ENCODE data around the gene SNED1.
"Not testable (repeated sequence)": the region's sequence is repeated elsewhere in the genome, so short reads cannot be mapped to it uniquely, and the experiment has no call there.

The SNED1 gene

DNA sequence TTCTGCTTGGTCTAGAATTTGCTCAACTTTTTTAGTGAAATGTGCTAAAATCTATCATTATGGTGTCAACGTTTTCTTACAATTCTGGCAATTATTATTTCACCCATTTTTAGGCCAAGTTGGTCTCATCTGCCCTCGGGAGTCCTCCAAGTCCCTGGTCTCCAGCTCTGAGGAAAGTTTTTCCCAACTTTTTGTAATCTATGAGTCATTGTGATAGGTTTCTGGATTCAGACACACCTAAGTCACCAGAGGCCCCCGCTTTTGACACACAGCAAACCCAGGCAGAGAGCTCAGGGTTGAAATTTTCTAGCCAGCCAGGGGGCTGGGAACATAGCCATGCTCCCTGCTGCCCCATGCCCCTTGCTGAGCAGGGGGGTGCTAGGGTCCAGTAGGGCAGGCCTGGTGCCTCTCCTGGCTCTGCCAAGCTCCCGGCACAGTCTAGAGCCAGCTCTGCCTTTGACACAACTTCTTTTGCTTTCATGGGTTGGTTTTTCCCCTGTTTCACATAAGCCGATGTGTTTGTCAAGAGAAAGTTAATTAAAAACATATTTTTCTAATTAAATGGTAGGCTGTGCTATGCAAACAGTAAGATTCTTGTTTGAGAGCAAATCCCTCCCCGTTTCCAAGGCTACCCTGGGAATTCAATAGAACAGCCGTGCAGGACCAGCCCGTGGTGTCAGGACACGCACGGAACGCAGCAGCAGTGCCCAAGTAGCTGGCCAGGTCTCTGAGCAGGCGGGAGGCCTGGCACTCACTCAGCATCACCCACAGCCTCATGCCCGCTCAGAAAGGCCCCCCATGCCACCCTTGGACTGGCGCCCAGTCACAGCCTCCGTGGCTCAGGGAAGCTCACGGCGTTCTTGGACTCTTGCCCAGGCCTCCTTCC is 25.5 kb upstream of the SNED1 start:
- peak; percentile 85 for DNase-seq (ENCODE audit: low spot score)

DNA sequence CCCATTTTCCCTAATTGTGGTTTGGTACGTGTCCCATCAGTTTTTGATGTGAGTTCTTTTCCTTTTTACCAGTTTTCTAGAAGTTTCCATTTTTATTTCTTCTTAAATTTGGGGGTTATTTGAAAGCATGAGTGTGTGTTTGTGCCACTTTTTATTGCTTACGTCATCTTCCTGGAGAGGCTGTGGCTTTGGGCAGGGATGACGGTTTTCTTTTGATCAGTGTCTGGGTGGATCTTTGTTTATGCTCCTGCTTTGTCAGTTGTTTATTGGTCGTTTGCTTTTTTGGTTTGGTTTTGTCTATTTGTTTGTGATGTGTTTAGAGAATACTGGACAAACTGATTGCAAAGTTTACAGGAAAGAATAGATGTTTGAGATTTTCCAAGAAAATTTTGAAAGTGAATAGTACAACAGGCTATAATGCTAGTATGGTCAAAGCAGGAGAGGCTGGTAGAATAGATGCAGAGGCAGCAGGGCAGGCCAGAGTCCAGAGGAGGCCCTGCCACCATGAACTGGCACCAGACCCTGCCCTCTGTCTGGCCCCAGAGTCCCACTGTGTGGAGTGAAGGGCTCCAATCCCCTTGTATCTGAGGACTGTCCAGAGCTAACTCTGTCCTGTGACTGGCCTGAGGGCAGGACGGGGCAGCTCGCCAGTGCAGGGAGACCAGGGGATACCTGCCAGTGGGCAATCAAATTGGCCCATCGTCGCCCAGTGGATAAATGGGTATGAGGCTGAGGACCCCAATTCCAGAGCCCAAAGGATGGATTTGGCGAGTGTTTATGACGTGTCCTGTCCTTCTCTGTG is 23.4 kb upstream of the SNED1 start:
- DNase-seq (ENCODE audit: low spot score), result peak; percentile 57

DNA sequence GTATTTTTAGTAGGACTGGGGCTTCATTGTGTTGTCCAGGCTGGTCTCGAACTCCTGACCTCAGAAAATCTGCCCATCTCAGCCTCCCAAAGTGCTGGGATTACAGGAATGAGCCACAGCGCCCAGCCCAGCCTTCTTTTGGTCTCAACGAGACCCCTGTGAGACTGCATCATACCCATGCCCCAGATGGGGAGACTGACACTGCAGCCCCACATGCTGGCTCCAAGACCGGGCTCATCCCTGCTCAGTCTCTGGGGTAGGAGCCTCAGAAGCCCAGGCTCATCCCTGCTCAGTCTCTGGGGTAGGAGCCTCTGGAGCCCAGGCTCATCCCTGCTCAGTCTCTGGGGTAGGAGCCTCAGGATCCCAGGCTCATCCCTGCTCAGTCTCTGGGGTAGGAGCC is 22.5 kb upstream of the SNED1 start:
- DNase-seq (ENCODE audit: low spot score), result not testable (repeated sequence)

DNA sequence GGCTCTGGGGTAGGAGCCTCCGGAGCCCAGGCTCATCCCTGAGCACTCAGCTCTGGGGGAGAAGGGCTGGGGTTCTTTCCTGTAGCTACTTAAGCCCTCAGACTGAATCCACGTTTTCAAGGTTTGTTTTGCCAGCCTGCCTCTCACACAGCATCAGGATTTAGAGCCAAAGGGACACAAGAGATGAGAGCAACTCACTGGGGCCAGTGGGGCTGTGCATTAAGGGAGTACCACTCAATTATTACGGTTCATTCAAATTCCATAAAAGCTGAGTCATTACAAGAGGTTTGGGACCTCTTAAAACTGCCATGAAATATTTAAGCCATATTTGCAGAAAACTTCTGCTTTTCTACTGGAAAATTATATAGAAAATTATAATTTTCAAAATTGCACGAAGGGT is 17.1 kb upstream of the SNED1 start:
- DNase-seq (ENCODE audit: low spot score), result peak; percentile 58

DNA sequence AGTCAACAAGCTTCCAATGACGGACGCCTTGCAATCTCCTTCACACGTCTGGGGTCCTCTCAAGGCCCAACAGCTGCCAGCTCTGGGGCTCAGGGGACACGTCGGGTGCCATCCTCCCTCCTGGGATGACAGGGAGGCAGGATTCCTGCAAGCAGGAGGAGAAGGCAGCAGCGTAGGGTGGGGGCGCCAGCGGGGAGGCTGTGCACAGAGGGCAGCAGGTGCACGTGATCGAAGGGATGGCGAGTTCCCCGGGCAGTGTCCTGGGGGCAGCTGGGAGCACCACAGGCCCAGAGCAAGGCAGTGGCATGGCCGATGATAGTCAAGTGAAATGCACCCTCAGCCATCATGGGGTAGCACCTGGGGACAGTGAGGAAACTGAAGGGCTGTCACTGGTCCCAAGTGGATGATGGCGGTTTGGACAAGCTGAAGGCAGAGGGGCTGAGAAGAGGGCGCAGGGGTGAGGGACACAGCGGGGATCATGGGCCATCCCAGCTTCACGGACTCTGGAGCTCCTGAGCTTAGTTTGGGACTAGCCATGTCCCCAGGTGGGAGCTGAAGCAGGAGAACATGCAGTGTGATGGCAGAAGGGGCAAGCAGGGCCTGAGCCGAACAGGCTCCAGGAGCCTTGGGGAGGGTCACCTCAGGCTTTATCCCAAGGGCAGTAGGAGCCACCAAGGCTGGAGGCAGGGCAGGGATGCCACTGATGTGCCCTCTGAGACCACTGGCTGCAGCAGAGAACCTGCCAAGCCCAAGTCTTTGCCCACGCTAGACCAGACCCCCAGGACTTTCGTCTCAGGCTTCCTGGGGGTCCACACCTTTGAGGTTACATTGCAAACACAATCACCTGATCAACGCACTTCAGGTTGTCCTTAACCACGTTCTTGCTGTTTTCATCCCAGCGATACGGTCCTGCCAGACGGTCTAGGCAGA is 16.3 kb upstream of the SNED1 start:
- no peak for DNase-seq (ENCODE audit: low spot score)

DNA sequence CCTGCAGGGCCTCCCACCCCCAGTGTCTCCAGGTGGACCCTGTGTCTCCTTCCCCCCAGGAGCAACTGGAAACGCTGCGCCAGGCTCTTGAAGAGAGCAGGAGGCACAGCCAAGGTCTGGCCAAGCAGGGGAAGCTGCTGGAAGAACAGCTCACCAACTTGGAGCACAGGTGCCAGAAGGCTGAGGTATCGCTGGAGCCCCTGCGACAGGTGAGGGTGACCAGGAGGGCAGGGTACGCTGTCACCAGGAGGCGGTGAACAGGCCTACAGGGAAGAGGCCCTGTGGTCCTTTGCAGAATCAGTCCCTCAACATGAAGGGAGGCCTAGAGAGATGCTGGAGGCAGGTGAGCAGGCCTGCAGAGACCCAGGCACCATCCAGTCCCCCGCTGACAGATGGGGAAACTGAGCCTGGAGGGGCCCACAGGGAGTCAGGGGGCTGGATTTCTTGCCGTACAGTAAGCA is 15.6 kb upstream of the SNED1 start:
- DNase-seq (ENCODE audit: low spot score), result no peak

DNA sequence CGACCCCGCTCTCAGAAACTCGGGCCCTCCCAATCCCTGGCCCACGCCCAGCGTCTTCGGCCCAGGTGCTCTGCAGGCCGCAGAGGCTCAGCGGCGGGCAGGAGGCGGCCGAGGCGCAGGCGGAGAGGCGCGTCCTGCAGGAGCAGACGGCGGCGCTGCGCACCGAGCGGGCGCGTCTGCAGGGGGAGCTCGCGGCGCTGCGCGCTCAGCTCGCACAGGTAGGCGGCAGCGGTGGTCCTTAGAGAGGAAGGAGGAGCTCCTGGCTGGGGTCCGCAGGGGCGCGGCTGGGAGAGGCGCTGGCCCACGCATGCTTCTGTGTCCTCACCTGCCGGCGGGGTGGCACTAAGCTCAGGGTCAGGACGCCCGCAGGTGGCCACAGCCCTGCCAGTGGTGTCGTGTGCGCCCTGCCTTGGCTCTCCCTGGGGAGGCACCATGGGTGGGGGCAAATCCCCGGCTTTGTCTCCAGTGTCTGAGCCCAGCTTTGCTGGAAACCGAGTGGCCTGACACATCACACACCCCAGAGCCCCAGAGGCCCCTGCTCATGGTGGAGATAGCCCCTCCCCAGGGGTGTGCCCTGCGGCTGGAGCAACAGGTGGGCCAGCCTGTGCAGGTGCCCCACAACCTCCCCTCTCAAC is 14.9 kb upstream of the SNED1 start:
- DNase-seq (ENCODE audit: low spot score), result no peak

DNA sequence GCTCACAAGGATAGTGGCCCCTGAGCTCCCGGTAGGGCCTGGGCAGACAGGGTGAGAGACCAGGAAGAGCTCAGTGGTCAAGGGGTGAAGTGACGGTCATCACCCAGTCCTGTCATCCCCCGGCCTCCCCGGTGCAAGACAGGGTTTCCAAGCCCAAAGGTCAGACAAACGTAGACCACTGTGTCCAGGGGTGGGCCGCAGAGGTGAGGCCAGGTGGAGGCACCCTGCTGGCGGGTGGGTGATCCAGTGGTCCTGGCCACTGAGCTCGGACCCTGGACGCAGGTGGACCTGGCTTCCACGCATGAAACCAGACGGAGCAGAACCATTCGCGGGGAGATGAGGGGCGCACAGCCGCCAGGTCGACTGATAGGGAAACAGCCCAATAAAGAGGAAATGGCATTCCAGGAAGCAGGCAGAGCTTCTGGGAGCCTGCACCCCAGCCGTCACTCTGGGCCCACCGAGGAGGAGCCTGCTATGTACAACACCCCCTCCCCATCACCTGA is 14.4 kb upstream of the SNED1 start:
- no peak for DNase-seq (ENCODE audit: low spot score)

DNA sequence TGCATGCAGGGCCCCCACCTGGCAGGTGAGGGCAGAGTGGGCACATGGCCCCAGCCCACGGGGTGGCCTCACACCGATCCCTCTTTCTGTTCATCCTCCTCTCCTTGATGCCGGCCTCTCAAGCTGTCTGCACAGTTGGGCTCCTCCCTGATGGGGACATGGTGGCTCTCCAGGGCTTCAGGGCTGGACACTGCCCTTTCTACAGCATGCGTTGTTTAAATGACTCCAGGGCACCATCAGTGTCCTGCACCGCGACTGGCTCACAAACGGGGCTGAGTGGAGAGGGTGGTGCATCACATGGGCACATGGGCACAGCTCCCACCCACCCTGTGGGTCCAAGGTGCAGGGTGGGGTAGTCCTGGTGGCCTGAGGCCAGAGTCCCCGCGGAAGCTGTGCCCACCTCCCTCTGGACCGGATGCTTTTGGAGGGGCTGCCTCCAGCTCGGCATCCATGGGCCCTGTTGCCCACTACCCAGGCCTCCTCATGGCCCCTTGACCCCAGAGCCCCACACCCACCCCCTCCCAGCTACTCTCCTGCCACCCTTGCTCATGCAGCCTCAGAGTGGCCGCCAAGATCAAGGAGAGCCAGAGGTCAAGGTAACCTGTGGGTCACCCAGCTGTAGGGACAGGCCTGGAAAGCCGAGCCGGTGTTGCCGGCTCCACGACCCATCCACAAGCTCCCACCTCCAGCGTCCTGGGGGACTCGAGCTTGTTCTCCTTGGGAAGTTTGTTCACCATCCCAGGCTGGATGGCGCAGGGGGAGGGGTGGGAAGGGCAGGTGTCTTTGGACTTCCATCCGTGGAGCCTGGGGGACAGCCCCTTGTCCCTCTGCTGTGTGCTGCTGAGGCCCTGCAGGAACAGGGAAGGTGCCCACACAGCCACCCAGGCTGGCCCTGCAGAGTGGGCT is 12.3 kb upstream of the SNED1 start:
- no peak for DNase-seq (ENCODE audit: low spot score)

DNA sequence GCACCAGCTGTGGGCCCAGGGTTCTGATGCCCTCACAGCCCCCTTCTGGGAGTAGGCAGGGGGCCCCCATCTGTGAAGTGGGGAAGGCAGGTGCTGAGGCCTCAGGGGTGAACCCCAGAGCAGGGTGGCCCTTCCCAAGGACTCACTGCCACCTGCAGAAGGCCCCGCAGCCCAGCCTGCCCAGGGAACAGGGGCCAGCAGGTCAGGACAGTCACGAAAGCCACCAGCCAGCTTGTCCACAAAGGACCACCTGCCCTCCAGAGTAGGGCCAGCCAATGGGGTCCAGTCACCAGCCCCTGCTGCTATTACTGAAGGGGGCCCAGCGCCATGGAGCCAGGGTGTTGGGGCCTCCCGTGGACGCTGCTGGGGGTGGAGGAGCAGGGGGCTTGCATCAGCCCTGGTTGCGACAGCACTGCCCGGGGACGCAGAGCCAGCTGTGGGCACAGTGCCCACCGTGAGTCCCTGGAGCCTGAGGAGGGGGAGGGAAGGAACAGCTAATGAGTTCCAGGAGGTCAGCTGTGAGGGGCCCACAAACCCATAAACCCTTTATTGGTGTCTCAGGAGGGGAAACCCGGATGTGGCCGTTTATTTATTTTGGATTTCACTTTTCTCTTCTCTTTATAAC is 11.5 kb upstream of the SNED1 start:
- DNase-seq (ENCODE audit: low spot score), result peak; percentile 57

DNA sequence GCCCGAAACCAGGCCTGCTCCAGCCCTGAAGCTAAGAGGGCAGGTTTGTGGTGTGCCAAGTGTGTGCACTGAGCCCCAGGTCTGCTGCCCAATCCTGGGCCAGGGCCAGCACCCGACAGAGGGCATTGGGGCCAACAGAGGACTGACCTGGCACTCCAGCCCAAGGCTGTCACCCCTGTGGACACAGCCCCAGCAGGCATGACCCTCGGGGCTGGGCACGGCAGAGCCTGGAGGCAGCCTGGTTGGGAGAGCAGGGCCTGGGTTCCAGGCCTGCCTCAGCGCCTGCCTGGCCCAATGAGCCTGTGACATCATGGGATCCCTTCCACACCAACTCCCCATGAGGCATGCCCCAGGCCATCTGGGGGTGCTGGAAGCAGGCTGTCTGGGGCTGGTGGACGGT is 10.8 kb upstream of the SNED1 start:
- no peak for DNase-seq (ENCODE audit: low spot score)

DNA sequence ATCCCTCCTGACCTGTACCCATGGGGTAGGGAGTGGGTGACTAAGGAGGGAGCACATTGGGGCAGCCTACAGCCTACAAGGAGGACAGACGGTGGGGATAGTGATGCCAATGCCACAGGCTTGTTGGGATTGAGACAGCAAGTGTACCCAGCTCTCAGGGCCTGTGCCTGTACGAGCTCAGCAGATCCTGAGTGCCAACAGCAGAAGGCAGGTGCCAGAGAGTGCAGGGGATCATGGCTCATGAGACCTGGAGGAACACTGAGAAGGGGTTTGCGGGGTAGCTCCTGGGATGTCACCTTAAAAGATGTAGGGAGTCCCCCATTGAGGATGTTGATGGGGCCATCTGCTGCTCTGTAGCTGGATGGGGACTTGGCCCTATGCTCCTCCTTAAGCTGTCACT is 10.3 kb upstream of the SNED1 start:
- no peak for DNase-seq (ENCODE audit: low spot score)

DNA sequence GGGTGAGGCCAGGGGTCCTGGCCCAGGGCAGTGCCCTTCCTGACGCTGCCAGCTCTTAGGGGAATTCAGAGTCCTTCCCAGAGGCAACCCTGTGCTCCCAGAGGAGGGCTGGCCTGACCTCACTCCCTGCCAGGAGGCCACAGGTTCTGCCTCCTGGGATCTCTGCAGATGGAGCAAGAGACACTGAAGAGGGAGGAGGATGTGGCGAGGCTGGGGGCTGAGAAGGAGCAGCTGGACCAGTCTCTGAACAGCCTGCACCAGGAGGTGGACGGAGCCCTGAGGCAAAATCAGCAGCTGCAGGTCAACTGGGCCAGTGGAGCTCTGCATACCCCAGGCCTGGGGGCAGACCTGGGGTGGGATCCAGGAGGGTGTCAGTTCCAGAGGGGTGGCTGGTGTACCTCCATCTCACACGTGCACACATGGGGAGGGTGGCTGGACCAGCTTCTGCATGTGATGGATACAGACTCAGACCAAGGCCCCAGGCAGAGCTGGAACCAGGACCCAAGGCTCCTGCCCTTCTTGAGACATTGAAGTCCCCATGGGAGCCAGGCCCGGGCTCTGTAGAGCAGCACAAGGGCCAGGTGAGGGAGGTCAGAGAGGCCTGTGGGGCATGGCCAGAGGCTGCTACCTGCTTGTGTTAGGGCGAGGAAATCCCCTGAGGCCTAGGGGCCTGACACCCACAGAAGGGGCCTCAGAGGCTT is 9.7 kb upstream of the SNED1 start:
- DNase-seq (ENCODE audit: low spot score), result no peak

DNA sequence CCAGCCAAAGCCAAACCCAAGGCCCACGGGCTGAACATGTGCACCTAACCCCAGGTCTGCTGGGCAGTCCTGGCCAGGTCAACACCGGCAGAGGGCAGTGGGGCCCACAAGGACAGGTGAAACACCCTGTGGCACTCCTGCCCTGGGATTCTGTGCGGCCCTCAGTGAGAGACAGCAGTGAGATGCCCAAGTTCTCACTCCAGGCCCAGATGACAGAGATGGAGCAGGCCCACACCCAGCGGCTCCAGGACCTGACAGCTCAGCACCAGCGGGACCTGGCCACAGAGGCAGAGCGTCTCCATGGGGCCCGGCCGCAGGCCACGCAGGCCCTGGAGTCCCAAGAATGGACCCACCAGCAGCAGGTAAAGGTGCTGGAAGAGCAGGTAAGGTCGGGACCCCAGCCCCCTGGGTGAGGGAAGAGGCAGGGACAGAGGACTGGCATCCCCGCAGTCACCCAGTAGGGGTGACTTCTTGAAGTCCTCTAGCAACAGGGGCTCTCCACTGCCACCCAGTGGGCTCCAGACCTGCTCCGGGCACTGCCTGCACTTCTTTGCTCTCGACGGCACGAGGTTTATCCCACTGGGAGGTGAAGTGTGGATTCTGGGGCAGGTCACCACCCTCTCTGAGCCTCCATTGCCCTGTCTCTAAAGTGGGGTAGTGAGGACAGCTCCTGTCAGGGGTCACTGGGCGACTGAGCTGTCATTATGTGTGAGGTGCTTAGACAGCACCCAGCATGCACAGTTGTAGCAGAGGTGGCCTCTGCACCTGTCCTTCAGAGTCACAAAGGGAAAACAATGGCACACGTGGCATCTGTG is 8.8 kb upstream of the SNED1 start:
- DNase-seq (ENCODE audit: low spot score), result no peak

DNA sequence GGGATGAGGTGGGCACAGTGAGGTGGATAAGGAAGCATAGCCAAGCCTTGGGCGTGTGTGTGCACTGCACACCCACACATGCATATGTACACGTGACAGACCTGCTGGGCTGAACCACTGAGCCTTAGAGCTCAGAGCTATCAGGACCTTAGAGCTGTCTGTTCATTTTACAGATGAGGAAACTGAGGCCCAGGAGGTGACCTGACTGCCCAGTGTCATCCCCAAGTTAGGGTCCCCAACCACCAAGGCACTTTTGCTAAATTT is 8.2 kb upstream of the SNED1 start:
- DNase-seq (ENCODE audit: low spot score), result no peak

DNA sequence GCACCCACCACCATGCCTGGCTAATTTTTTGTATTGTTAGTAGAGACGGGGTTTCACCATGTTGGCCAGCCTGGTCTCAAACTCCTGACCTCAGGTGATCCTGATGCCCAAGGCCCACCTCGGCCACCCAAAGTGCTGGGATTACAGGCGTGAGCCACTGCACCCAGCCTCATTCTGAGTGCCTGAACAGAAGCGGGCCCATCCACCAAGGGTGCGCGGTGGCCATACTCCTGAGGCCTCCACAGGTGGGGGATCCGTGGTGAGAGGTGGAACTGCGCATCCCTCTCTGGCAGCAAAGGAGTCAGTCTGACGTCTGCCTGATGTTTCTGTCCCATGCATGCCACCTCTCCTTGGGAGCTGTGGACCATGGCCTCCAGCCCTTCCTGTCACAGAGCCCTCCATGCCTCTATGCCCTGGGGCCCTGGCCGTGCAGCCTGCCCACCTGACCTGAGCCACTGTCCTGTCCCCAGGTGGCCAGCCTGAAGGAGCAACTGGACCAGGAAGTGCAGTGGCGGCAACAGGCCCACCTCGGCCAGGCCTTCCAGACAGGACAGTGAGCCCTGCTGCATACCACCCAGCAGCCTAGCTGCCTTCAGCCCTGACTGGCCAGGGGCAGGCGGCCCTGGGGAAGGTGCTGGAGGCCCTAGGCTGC is 7.6 kb upstream of the SNED1 start:
- DNase-seq (ENCODE audit: low spot score), result no peak

DNA sequence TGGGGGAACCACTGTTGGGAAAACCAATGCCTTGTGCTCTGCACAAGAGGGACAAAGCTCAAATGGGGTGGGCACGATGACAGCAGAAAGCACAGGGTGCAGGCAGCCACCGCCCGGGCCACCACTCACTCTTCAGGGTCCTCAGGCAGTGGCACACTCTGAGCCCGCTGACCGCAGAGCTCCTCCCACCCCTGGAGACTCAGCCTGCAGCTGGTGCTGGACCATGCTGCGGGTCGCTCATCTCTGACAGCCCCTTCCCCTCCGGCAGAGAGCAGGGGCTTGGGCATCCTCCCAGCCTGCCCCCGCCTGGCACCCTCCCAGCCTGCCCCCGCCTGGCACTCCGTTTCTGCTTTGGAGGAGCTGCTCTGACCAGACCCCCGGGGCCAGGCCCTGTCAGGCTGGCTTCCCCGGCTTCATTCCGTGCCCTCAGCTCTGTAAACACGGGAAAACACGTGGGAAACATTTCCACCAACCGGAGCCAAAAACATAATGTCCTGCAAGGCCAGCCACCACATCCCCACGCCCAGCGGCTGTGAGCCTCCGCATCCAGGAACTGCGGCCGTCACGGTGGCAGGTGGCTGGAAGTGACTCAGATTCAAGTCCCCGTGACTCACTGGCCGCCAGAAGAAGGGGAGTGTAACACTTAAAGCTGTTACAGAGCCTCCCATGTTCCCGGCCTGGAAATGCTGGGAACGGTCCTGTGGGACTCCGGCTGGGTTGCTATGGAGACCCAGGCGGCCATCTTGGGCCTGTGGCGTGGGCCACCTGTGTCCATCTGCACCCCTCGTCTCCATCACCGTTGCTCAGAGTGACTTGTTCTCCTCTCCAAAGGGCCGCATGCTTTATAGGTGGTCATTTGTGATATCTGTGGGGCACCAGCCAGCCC is 6.8 kb upstream of the SNED1 start:
- peak; percentile 86 for DNase-seq (ENCODE audit: low spot score)

Data from AG08396 (cell line).